Brain pericyte (primary cell): Measurements from ENCODE around the gene HOMER2.

Source experiments
- DNase-seq: peaks from one replicate; pipeline ENCODE4 v3.0.0-alpha.2; 2012; ENCODE audit warnings: low read depth, low spot score

Gene HOMER2

DNA sequence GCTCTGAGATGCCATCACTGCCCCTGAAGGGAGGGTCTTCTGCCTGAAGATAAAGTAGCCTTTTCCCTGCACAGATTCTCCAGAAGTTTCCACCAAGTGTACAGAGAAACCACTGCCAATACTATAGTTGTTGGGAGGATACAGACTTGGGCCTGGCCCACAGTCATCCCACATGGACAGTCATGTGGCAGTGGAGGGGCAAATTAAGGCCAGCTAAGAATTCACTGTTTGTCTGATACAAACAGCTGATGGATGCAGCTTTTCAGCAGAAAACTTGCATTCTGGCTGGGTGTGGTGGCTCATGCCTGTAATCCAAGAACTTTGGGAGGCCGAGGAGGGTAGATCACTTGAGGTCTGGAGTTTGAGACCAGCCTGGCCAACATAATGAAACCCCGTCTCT lies 22.1 kb downstream of the HOMER2 start:
- no peak for DNase-seq

DNA sequence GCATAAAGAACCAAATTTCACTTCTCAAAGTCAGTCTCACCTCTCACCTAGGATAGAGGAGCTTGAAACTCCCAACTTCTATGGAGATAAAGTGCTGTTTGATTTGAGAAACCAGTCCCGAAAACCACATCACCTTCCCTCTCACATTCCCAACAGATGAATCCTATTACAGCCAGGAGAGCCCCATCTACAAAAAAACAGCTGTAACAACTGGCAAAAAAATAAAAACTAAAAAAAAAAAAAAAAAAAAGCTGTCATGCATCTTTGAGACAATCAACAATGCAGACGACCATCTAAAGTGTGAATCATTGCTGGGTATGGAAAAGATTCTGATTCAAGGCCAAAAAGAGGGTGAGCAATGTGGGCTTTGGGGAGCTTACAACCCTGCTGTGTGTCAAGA lies 23.8 kb downstream of the HOMER2 start:
- no peak for DNase-seq

DNA sequence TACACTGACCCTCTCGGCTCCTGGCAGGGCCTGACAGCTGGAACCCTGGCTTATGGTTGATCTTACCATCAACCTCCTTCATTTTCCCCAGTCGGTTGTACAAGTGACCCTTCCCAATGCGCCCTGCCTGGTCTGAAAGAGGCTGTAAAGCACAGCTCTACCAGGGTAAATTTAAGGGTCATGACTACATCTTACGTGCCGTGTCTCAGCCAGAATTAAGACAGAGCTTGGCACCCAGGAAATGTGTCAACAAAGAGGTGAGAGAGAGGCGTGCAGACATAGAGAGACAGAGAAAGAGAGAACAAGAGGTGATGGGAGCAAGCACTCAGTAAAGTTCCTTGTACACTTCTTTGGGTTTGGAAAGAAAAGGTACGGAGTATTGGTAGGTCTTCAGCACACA lies 28.8 kb downstream of the HOMER2 start:
- DNase-seq = no peak

DNA sequence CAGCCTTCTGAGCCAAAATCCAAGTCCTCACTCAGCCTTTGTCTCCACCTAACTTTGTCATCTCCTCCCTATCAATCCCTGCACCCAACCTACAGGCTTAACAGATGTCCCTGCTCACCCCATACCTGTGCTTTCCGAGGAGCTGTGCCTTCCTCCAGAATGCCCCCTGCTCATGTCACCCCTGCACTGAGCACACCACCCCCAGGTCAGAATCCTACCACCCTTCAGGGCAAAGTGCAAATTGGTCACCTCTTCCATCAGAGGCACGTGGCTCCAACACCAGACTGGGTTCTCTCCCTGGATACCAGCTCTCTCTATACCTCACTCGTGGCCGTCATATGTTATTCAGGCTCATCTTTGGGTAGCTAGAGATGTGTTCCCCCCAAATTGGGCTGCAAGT lies 29.8 kb downstream of the HOMER2 start:
- no peak for DNase-seq

DNA sequence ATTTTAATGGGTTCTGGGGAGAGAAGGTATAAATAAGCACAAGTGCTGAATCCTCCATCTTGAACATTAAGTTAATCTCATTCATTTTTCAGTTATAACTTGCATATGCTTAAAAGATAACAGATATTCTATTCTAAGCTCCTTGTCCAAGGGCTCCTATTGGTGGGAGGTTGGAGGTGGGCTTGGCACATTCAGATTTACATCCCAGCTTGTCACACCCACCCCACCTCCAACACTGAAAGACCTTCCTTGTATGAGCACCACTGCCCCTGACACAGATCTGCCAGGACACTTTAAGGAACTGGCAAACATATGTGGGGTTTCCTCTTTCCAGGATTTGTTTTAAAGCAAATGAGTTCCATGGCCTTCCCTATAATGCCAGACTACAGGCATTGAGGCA lies 30.6 kb downstream of the HOMER2 start:
- DNase-seq = no peak

DNA sequence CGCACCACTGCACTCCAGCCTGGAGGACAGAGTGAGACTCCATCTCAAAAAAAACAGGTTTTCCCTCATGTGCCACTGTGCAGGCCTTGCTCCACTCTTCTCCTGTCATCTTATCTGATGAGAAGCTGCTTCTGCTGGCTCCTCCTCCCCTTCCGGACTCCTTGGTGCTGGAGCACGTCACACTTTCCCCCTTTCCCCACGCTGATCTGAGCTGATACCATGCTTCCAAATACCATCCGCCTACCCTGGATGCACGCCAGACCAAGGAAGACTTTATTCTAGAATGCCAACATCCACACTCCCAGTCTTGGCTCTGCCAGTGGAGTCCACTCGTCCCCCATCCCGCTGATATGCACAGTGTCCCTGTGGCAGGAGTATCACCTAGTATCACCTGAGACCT lies 31.3 kb downstream of the HOMER2 start:
- DNase-seq = no peak

DNA sequence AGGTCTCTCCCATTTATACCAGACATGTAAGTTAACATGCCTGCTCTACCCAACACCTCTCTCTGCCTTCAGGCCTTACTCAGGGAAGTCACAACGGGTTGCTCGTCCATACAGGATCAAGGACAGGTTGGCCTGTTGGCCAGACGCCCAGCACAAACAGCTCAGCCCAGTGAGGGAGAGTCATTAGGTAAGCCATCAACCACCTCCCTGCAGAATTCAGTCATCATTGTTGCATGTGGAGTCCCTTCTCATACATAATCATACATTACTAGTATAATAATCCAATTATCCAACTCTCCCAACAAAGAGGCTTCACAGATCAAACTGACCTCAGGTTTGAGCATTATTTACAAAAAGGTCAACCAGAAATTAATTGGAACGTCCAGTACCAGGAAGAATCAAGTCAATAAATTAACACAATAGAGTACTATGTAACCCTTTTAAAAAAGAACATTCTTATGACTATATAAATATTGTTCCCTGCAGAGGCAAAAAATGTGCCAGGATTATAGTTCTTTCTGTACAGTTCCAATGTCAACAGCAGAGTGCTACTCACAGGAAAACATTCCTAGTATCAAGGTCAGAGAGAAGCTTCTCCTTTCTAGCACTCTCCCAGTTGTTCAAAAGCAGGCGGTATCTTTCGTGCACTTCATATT lies 33.2 kb downstream of the HOMER2 start:
- DNase-seq = no peak

DNA sequence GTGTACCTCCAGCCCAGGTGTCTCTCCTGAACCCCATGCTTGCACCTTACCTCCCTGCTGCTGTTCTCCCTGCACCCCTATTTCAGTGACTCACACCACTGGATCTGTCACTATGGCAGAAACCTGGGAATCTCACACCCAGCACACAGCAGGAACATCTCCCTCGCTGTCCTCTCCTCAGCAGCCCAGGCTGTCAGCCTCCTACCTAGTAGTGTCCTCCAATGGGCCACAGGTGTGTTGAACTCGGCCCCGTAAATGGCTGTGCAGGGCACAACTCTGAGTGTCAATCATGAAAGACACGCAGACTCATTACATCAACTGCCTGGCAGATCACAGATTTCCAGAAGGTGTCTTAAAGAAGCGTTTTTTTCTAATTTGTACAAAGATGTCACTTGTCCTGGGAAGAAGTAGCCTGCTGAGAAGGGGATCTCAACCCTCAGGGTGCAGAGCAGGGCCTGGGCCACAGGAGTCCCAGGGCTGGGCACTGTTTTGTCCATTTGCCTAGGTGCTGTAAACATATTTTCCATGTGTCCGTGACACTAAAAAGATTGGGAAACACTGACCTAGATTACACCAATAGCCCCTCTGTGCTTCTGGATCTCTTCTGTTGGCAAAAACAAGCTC lies 33.8 kb downstream of the HOMER2 start:
- DNase-seq = no peak

DNA sequence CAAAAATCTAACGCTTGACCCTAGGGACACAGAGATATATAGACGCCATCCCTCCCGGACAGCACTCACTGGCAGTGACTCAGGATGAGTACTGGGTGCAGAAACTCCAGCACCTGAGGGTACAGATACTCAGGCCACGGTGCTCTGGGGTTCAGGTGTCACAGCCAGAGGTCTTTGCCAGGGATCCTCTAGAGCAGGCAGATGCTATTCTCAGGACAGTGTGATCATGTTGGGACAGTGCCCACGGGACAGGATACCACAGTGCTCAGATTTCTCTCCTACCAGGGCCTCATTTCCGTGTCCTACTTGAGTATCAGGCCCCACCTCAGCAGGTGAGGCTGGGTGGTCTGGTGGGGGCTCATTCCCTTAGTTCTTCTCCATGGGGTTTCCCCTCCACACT lies 34.4 kb downstream of the HOMER2 start:
- no peak for DNase-seq

DNA sequence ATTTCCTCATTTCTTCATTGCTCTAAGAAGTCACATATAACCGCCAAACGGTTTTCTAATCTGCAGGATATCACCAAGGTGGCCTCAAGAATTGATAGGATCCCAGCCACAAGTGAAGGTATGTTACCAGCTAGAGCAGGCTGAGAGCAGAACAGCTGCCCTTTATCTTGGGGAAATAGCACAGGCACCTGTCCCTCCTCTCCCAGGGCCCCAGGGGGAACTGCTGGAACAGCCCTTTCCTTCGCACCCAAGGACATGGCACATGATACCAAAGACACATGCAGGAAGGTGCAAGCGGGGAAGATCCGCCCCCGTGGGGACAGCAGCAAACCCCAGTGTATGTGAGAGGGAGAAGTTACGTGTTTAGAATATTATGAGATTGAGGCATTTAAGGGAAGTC lies 35.3 kb downstream of the HOMER2 start:
- DNase-seq = no peak

DNA sequence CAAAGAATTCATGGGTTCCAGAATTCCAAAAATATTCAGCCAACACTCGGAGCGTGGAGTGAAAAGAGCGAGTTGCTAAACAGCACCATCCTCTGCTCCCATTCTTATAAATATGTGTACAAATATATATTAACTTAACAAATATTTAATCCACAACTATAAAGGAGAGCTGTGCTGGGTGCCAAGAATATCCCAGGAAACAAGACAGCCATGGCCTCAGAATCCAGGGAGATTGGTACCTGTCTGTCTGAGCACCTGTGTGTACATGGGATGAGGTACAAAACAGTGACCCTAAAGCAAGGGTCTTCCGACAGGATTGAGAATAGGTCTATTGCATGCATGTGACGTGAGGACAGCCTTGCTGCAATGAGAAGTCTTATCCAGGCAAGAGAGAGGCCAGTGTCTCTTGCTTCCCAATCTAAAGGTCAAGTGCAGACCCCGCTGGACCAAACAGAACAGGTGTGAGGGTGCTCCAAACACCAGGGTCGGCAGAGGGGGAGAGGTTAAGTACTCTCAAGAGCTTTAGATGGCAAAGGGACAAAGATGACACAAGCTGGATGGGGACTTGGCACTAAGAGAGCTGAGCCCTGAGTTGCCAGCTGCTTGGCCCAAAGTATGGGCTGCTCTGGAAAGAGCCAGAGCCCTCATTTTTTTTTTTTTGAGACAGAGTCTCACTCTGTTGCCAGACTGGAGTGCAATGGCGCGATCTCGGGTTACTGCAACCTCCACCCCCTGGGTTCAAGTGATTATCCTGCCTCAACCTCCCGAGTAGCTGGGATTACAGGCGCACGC lies 36.2 kb downstream of the HOMER2 start:
- no peak for DNase-seq

DNA sequence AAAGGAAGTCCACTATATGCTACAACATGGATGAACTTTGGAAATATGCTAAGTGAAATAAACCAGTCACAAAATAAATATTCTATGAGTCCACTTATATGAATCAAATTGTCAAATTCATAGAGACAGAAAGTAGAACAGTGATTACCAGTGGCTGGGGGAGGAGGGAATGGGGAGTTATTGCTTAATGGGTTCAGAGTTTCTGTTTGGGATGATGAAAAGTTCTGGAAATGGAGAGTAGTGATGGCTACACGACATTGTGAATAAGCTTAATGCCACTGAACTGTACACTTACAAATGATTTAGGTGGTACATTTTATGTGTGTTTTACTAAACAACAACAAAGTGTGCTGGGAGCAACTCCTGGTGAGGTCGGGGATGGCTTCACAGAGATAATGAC lies 38.1 kb downstream of the HOMER2 start:
- no peak for DNase-seq

DNA sequence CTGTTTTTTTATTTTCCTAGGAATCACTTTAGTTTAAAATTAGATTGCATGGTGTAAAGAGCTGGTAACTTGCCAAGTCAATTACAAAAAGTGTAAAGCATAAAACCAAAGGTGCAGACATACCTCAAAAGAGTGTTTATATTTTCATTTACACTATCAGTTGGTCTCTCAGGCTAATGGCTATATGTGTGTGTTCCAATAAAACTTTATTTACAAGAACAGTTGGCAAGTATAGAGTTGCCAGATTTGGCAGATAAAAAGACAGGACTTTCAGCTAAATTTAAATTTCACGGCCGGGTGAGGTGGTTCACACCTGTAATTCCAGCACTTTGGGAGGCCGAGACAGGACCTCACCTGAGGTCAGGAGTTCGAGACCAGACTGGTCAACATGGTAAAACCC lies 41.1 kb downstream of the HOMER2 start:
- no peak for DNase-seq

DNA sequence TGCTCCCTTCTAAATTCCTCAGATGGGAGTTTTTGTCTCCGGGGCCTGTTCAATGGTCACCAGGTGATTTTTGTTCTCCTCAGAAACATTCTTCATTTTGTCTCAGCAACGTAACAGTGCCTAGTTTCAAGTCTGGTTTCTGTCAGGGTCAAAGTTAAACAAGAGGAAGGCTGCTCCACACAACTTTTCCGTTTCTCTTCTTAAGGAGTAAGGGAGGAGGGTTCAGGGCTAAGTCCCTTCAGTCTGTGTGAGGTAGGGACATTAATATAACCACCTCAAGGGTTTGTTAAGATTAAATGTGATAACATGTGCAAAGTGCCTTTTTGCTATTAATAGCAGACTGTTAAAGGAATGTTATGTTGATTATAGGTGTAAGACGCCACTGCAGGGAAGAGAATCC lies 41.8 kb downstream of the HOMER2 start:
- DNase-seq = no peak

DNA sequence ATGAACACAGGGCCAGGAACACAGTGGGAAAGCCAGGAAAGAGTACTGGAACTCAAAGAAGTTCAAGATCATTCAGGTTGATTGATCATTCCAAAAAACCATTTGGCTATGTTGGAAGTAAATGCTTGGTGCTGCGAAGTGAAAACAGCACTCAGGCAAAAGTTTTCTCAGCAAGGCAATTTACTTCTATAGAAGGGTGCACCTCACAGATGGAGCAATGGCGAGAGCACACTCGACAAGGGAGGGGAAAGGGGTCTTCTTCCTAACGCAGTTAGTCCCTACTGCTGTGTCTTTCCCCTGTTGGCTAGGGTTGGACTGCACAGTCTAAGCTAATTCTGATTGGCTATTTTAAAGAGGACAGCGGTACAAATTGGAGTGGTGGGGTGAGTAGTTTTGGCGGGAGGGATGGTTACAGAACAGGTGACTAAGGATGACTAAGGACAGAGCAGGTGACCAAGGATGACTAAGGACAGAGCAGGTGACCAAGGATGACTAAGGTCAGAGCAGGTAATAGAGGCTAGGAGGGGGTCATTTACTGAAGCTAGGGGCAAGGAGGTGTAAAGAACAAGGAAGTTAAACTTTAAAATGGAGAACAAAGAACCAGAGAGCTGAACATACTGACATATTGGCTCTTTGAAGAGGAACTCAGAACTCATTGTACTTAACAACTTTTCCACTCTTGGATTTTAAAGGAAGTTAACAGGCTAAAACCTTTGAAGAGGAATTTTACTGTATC lies 43.3 kb downstream of the HOMER2 start:
- DNase-seq = no peak

DNA sequence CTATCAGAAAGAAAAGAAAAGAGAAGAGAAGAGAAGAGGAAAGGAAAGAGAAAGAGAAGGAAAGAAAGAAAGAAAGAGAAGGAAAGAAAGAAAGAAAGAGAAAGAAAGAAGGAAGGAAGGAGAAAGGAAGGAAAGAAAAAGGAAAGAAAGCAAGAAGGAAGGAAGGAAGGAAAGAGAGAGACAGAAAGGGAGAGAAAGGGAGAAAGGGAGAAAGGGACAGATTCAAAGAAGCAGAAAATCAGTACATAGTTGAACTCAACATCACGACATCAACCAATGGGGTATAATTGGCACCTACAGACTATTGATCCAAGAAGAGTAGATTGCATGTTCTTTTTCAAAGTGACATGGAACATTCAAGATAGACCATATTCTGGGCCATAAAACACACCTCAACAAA lies 45.2 kb downstream of the HOMER2 start:
- no peak for DNase-seq

DNA sequence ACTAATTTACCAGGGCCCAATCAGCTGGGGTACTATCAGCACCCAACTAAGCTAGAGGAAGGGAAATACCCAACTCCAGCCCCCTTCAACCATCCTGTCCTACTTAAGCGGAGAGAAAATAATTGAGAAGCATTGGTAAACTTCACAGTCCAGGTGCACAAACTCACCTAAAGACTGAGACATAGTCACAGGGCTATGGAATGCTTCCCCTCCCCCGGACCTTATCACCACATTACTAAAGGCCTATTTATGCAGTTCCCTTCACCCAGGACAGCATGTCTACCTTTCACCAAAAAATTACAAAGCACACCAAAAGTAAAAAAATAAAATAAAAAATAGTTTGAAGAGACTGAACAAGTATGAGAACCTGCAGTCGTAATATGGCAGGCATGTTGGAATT lies 47.9 kb downstream of the HOMER2 start:
- no peak for DNase-seq

DNA sequence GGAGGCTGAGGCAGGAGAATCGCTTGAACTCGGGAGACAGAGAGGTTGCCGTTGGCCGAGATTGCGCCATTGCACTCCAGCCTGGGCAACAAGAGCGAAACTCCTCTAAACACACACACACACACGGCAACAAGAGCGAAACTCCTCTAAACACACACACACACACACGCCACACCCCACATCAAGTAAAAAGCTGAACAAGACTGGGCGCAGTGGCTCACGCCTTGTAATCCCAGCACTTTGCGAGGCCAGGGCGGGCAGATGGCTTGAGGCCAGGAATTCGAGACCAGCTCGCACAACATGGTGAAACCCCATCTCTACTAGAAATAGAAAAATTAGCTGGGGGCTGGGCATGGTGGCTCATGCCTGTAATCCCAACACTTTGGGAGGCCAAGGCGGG lies 49.0 kb downstream of the HOMER2 start:
- DNase-seq = no peak

DNA sequence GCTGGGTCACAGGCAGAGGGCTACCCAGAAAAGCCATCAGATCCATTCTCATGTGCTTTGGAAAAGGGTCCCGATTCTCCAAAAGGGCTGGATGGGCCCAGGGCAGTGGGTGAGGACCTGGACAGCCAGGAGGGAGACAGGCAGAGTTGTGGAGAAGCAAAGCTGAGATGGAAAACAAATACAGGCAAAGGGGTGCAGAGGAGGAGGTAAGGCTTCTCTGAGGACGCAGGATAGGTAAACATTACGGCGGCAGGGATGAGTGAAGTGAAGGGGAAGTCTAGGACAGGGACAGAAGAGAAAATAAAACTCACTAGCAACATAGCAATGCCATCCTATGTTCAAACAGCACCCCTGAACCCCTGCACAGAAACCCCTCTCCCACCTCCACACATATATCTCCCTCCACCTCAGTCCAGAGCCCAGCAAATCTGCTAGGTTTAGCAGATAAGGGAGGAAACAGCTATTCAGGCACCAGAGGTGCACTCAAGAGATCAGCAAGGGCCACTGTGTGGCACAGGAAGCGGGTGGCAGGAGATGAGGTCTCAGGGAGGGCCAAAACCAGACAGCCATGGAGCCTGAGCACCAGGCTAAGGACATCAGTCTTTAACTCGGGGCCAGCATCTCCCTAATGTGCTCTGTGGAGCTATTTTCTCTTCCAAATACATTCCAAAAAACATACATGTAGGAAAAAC lies 51.3 kb downstream of the HOMER2 start:
- DNase-seq = no peak

DNA sequence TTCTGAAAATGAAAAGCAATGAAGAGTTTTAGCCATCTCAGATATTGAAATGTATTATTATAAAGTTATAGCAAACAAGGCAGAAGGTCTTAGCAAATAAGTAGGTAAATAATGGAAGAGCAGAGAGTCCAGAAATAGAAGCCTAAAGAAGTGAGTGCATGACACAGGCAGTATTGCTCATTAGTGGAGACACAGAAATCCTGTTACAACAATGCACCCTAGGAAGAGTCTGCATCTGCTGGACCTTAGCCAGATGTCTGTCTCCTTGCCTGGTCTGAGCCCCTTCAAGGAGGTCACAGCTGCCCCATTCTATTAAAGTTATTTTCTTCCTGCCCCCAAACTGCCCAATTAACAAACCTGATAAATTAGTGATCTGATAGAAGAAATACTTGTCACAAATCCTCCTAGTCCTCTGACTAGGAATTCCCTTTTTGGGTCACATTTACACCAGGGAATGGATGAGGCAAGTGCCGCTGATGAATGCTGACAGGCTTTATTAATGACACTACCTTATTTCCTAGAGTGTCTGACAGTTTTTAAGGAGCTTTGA lies 51.9 kb downstream of the HOMER2 start:
- no peak for DNase-seq

DNA sequence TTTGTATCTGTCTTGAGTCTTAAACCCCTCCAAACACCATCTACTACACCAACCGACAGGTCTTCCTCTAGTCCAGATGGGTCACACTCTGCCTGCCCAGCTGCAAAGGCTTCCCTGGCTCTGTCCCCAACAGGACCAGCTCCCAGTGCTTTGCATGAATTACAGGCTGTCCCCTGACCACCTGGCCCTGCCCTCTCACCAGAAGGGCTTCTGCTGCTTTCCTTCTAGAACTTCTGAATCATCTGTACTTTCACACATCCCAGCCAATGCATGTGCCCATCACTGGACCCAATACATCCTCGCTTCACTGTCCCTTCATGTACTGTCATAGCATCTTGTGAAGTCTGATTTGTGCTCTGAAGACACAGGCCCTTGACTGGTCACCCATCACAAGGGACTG lies 53.6 kb downstream of the HOMER2 start:
- DNase-seq = no peak

DNA sequence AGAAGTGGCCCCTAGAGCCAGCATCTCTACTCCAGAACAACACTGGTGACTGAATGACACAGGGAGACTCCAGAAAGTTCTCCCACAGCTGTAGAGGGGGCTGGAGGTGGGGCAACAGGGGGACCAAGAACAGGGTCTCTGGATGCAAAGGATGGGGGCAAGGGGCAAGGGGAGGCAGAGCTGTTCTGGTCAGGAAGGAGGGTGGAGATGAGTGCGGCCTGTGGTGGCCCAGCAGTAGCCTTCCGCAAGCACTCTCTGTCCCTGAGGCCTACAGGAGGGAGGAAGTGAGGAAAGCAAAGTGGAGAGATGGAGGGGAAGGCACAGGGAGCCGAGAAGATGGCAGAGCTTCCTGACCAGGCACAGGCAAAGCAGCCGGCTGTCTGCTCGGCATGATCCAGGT lies 56.5 kb downstream of the HOMER2 start:
- DNase-seq = no peak
